CD4-positive, alpha-beta T cell (primary cell): ENCODE data around the gene SLC25A33. TPM values are rescaled to one million over a fixed set of nuclear protein-coding genes. Genes with fewer than 3 reads are reported as not detected.

Experiments used
- ATAC-seq: fragments of 200-7000 bp; cut with Tn5 transposase; one replicate; pipeline ENCODE4 v1.10.0; 2022; ENCODE audit warnings: mild to moderate bottlenecking; ENCODE audit not compliant: poor library complexity
- CTCF ChIA-PET: fragments of 350-600 bp; sonication (Branson Sonifier 250); formaldehyde crosslinking; loops from one replicate; lab custom pipeline; 2021; ENCODE audit warnings: antibody characterized with exemption, inconsistent platforms; lab: Charles Lee
- POLR2A ChIA-PET: fragments of 350-600 bp; sonication (Branson Sonifier 250); formaldehyde crosslinking; loops from one replicate; lab custom pipeline; 2021; ENCODE audit warnings: antibody characterized with exemption, inconsistent platforms; lab: Charles Lee
- DNase-seq, 14 experiments: peaks; one replicate each; pipeline ENCODE4 v3.0.0-alpha.2; 2013 to 2020; ENCODE audit warnings: mixed read lengths in 2 of 14
- H3K27ac ChIP-seq, 2 donors: one replicate each; pipeline versions ENCODE4 v1.5.1 to v1.7.0; 2013; ENCODE audit warnings: low read length in 2 of 2, low read depth in 1 of 2, mild to moderate bottlenecking in 1 of 2
- H3K27me3 ChIP-seq, 2 experiments: 1 replicate in 1 of 2; 2 replicates in 1 of 2; pipeline versions ENCODE4 v1.6.1 to v1.7.0; 2013; ENCODE audit warnings: low read length in 2 of 2, control low read depth in 1 of 2, mild to moderate bottlenecking in 1 of 2, moderate library complexity in 1 of 2; ENCODE audit not compliant: insufficient read depth in 2 of 2, control insufficient read depth in 1 of 2
- H3K36me3 ChIP-seq: one replicate; pipeline ENCODE4 v1.6.1; 2013; ENCODE audit warnings: low read length, control low read depth; ENCODE audit not compliant: insufficient read depth
- H3K4me1 ChIP-seq: one replicate; pipeline ENCODE4 v1.6.1; 2013; ENCODE audit warnings: low read length, control low read depth; ENCODE audit not compliant: insufficient read depth
- H3K4me3 ChIP-seq: one replicate; pipeline ENCODE4 v1.5.1; 2013; ENCODE audit warnings: mild to moderate bottlenecking, low read length, moderate library complexity
- H3K9me3 ChIP-seq, 2 experiments: 1 replicate in 1 of 2; 2 replicates in 1 of 2; pipeline versions ENCODE4 v1.6.1 to v1.7.0; 2013; ENCODE audit warnings: low read length in 2 of 2, mild to moderate bottlenecking in 2 of 2, control low read depth in 1 of 2, moderate library complexity in 1 of 2; ENCODE audit not compliant: control insufficient read depth in 1 of 2, insufficient read depth in 1 of 2
- H3K27ac Mint-ChIP-seq: one replicate; pipeline ENCODE4 v1.8.0; 2020; ENCODE audit warnings: mixed read lengths
- H3K27me3 Mint-ChIP-seq: one replicate; pipeline ENCODE4 v1.8.0; 2021; ENCODE audit warnings: mixed read lengths
- H3K36me3 Mint-ChIP-seq: one replicate; pipeline ENCODE4 v1.8.0; 2021; ENCODE audit warnings: low read depth, mixed read lengths
- H3K4me1 Mint-ChIP-seq: one replicate; pipeline ENCODE4 v1.8.0; 2021; ENCODE audit warnings: low read depth, mixed read lengths
- H3K4me3 Mint-ChIP-seq: one replicate; pipeline ENCODE4 v1.8.0; 2020; ENCODE audit warnings: mild to moderate bottlenecking, mixed read lengths
- H3K9me3 Mint-ChIP-seq: one replicate; pipeline ENCODE4 v1.8.0; 2020; ENCODE audit warnings: mixed read lengths
- CTCF ChIP-seq: fragments of 200-600 bp; IDR thresholded peaks from one replicate; pipeline ENCODE4 v1.8.0; 2022; ENCODE audit warnings: antibody characterized with exemption, mild to moderate bottlenecking
- intact Hi-C, 2 experiments: fragments of 100-400 bp; cut with DNase I in 1 of 2; cut with micrococcal nuclease in 1 of 2; formaldehyde crosslinking; loops; one replicate each; pipeline versions ENCODE4 v1.15.1 to v1.9.0; 2023 to 2025; cut with DNase I, micrococcal nuclease
- total RNA-seq, 174 experiments: library from RNA in 2 of 174; stranded (reverse) in 2 of 174; gene quantifications; one replicate each; pipeline ENCODE4 v1.2.3 and lab custom pipeline; 2021 to 2026

Gene SLC25A33
- total RNA-seq, 2 experiments from 2014 or later: 5.9 to 6.6 TPM

- H3K4me3 ChIP-seq: peak overlapping the region; percentile 97
Observed at GRCh38 chr1:9626201-9626608, 86.9 kb downstream of the SLC25A33 start.

GRCh38 chr1:9628541-9629444, 89.5 kb downstream of the SLC25A33 start:
- no peaks in the 10 kb centered on the region for H3K9me3 ChIP-seq
- peak overlapping the region; percentile 97 for H3K4me3 ChIP-seq
- H3K27me3 Mint-ChIP-seq: no peaks in the 10 kb centered on the region
- peak overlapping the region; percentile 98 for H3K4me3 Mint-ChIP-seq
- peak overlapping the region; percentile 72 to 83 for H3K27ac ChIP-seq
- no peaks in the 10 kb centered on the region for H3K27me3 ChIP-seq
- ATAC-seq (peak; percentile 38), DNase-seq (peak; percentile 39 to 83 (median 68))
- H3K9me3 Mint-ChIP-seq: no peaks in the 10 kb centered on the region
- CTCF ChIA-PET: interaction anchor here (1.1 to 6.6 kb wide), 5 partner anchors 16 to 92 kb away, joined by 4 to 117 read pairs (median 34); partner anchors contain the start of gene PIK3CD
- POLR2A ChIA-PET: interaction anchor here (0.8 to 8.1 kb wide), 32 partner anchors 9 to 801 kb away, joined by 3 to 512 read pairs (median 4); partner anchors contain the start of genes CTNNBIP1, PIK3CD and SLC25A33
- peaks cover 65% of the 10 kb centered on the region for H3K4me1 Mint-ChIP-seq
- H3K36me3 ChIP-seq: peaks cover 6% of the 10 kb centered on the region
- H3K27ac Mint-ChIP-seq: peak overlapping the region; percentile 92
- H3K36me3 Mint-ChIP-seq: peaks cover 38% of the 10 kb centered on the region
- intact Hi-C loops: loop anchor here (1.0 to 5.0 kb wide), 4 partner anchors 24 to 804 kb away; partner anchors contain the start of genes CENPS (in 1 of the 2) and UBE4B (in 1 of the 2)
- no peak for TF ChIP-seq CTCF
- H3K4me1 ChIP-seq: peaks cover 71% of the 10 kb centered on the region

More at GRCh38 chr1:9626201-9626608, 86.9 kb downstream of the SLC25A33 start:
- intact Hi-C loops: loop anchor here (2.0 to 5.0 kb wide), 7 partner anchors 61 to 806 kb away; partner anchors contain the start of genes CENPS (in 1 of the 2) and UBE4B (in 1 of the 2)
- Histone ChIP-seq H3K9me3 (no peaks in the 10 kb centered on the region), H3K27me3 (no peaks in the 10 kb centered on the region), H3K4me1 (peaks cover 47% of the 10 kb centered on the region), H3K36me3 (no peaks in the 10 kb centered on the region), H3K27ac (no peak overlapping the region)
- CTCF ChIA-PET: interaction anchor here (0.8 to 6.6 kb wide), 33 partner anchors 9 to 318 kb away, joined by 3 to 117 read pairs (median 7); partner anchors contain the start of genes PIK3CD and TMEM201
- H3K27me3 Mint-ChIP-seq: no peaks in the 10 kb centered on the region
- H3K4me1 Mint-ChIP-seq: peaks cover 44% of the 10 kb centered on the region
- POLR2A ChIA-PET: interaction anchor here (0.6 to 8.1 kb wide), 10 partner anchors 7 to 103 kb away, joined by 3 to 512 read pairs (median 28); partner anchors contain the start of gene PIK3CD
- TF ChIP-seq CTCF: no peak
- ATAC-seq: no peak
- H3K36me3 Mint-ChIP-seq: peaks cover 22% of the 10 kb centered on the region
- peak overlapping the region; percentile 89 for H3K4me3 Mint-ChIP-seq
- peak overlapping the region; percentile 92 for H3K27ac Mint-ChIP-seq
- peak in 3 of 14 experiments; percentile 14 to 71 (median 66) for DNase-seq
- H3K9me3 Mint-ChIP-seq: no peaks in the 10 kb centered on the region
